ENCODE data around the gene EIF4E2.

Gene EIF4E2

DNA sequence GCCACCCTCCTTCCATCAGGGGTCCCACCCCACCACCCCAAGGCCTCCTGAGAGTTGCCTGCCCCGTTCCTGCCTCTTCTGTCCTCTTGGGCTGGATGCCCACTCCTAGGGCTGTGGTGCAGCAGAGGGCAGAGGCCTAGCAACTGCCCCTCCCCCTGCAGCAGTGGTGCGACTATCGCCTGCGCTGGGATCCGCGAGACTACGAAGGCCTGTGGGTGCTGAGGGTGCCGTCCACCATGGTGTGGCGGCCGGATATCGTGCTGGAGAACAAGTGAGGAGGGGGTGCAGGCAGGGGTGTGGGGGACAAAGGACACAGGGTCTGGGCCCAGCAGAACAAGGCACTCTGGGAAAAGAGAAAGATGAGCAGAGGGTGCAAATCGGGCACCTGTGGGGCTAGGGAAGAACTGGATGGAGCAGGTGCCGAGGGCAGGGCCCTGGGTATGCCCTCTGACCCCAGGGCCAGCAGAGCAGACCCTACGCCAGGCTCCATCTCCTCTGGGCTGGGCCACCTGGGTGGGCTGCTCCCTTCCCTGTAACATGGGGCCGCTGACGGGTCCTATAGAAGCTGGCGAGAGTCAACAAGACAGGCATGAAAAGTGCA, 9.9 kb upstream of the EIF4E2 start:
- Histone ChIP-seq H3K4me3 (ENCODE audit: low read depth, low read length) (no peak overlapping the region), H3K4me2 (ENCODE audit: low read length) (no peak overlapping the region), H3K23ac (ENCODE audit: low read length) (no peak overlapping the region), H3K36me3 (ENCODE audit: control insufficient read depth in 1 of 2, insufficient read depth in 2 of 2, low read length in 2 of 2) (no peaks in the 10 kb centered on the region), H3K9ac (ENCODE audit: low read length) (no peak overlapping the region), H4K91ac (ENCODE audit: low read depth, low read length) (no peak overlapping the region), H3K4me1 (ENCODE audit: control insufficient read depth in 1 of 2, insufficient read depth in 2 of 2, low read length in 2 of 2) (peaks cover 9 to 10% of the 10 kb centered on the region in 2 experiments), H2BK12ac (ENCODE audit: low read length) (no peak overlapping the region), H3K4ac (ENCODE audit: low read depth, low read length) (no peak overlapping the region), H3K27me3 (ENCODE audit: insufficient read depth, low read length) (no peaks in the 10 kb centered on the region), H2AK5ac (ENCODE audit: low read length) (no peak overlapping the region), H3K27ac (ENCODE audit: low read depth, low read length) (no peak overlapping the region), H3K79me2 (ENCODE audit: control insufficient read depth, insufficient read depth, low read length, poor library complexity) (no peaks in the 10 kb centered on the region), H4K12ac (ENCODE audit: low read depth, low read length) (no peak overlapping the region), H3K14ac (ENCODE audit: low read length) (no peak overlapping the region), H3K9me3 (ENCODE audit: insufficient read depth, low read depth, low read length) (peaks cover 6% of the 10 kb centered on the region), H3K18ac (ENCODE audit: low read length) (no peak overlapping the region), H2BK120ac (ENCODE audit: insufficient read depth, low read length, poor library complexity) (no peak overlapping the region), H3K79me1 (ENCODE audit: low read length) (no peaks in the 10 kb centered on the region), H4K8ac (ENCODE audit: low read depth, low read length) (no peak overlapping the region), H2AFZ (ENCODE audit: insufficient read depth, low read length, poor library complexity) (no peak overlapping the region), H2BK5ac (ENCODE audit: low read depth, low read length, poor library complexity) (no peak overlapping the region)
- no peak for DNase-seq
- no CpG with 5 or more reads among the region's 17 CpGs for WGBS (ENCODE audit: extremely low coverage, insufficient coverage, insufficient read length)

DNA sequence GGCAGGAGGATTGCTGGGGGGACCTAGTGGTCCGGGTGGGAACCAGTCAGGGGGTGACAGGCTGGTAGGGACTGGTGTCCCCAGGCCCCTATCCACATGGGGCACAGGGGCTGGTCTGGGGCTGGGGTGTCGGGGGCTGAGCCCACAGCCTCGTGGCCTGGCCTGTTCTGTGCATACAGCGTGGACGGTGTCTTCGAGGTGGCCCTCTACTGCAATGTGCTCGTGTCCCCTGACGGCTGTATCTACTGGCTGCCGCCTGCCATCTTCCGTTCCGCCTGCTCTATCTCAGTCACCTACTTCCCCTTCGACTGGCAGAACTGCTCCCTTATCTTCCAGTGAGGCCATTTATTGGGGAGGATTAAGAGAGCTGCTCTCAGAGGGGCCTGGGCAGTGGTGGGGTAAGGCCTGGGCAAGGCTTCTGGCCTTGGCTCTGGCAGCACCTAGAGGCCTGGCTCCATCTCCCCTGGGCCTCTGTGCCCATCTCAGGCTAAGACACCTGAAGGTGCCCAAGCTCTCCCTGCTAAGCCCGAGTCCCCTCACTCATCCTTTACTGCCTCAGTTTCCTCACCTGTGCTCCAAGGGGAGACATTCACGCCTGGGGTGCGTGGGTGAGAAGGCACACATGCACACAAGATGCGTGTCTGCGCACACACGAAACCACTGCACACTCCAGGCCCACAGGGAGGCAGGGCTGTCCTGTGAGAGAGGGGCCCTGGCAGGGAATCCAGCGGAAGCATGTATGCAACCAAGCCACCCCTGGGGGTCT, 9.1 kb upstream of the EIF4E2 start:
- Histone ChIP-seq H3K14ac (ENCODE audit: low read length) (no peak overlapping the region), H4K91ac (ENCODE audit: low read depth, low read length) (no peak overlapping the region), H2BK5ac (ENCODE audit: low read depth, low read length, poor library complexity) (no peak overlapping the region), H3K9me3 (ENCODE audit: insufficient read depth, low read depth, low read length) (peaks cover 3% of the 10 kb centered on the region), H2AFZ (ENCODE audit: insufficient read depth, low read length, poor library complexity) (no peak overlapping the region), H3K36me3 (ENCODE audit: control insufficient read depth in 1 of 2, insufficient read depth in 2 of 2, low read length in 2 of 2) (no peaks in the 10 kb centered on the region), H3K4me3 (ENCODE audit: low read depth, low read length) (peak overlapping the region; percentile 51), H3K79me2 (ENCODE audit: control insufficient read depth, insufficient read depth, low read length, poor library complexity) (no peaks in the 10 kb centered on the region), H2BK12ac (ENCODE audit: low read length) (no peak overlapping the region), H2BK120ac (ENCODE audit: insufficient read depth, low read length, poor library complexity) (no peak overlapping the region), H4K12ac (ENCODE audit: low read depth, low read length) (no peak overlapping the region), H4K8ac (ENCODE audit: low read depth, low read length) (no peak overlapping the region), H2AK5ac (ENCODE audit: low read length) (no peak overlapping the region), H3K79me1 (ENCODE audit: low read length) (no peaks in the 10 kb centered on the region), H3K23ac (ENCODE audit: low read length) (no peak overlapping the region), H3K27me3 (ENCODE audit: insufficient read depth, low read length) (no peaks in the 10 kb centered on the region), H3K4me2 (ENCODE audit: low read length) (no peak overlapping the region), H3K4me1 (ENCODE audit: control insufficient read depth in 1 of 2, insufficient read depth in 2 of 2, low read length in 2 of 2) (peaks cover 9 to 10% of the 10 kb centered on the region in 2 experiments), H3K9ac (ENCODE audit: low read length) (no peak overlapping the region), H3K4ac (ENCODE audit: low read depth, low read length) (no peak overlapping the region), H3K27ac (ENCODE audit: low read depth, low read length) (no peak overlapping the region), H3K18ac (ENCODE audit: low read length) (no peak overlapping the region)
- no CpG with 5 or more reads among the region's 19 CpGs for WGBS (ENCODE audit: extremely low coverage, insufficient coverage, insufficient read length)
- DNase-seq = no peak

DNA sequence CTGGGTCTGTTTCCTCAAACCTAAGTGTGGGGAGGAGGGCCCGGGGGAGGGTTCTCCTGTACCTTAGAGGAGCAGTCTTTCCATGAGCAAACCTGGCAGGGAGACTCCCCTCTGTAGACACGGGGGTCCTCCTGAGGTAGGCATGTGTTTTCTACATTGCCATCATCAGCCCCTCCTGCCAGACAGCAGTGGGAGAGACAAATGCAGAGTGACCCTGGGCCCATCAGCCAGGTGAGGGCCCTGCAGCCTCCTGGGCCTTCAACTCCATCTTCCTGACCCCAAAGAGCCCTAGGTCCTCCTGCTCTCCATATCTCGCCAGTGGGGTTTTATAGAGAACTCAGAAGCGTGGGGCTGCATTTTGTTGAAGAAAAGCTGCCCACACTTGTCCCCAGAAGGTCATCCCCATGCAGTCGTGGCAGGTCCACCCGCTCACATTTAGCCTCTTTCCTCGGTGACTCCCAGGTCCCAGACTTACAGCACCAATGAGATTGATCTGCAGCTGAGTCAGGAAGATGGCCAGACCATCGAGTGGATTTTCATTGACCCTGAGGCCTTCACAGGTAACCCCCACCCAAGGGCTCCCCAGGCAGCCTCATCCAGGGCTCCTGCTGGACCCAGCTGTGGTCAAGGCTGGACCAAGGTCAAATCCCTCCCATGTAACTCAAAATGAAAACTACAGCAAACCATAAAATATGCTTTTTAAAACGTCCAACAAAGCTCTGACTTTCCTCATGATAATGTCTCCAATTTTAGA, 8.4 kb upstream of the EIF4E2 start:
- no peak for DNase-seq
- Histone ChIP-seq H3K27ac (ENCODE audit: low read depth, low read length) (no peak overlapping the region), H3K27me3 (ENCODE audit: insufficient read depth, low read length) (no peaks in the 10 kb centered on the region), H3K36me3 (ENCODE audit: control insufficient read depth in 1 of 2, insufficient read depth in 2 of 2, low read length in 2 of 2) (no peaks in the 10 kb centered on the region), H3K79me1 (ENCODE audit: low read length) (no peaks in the 10 kb centered on the region), H2BK120ac (ENCODE audit: insufficient read depth, low read length, poor library complexity) (no peak overlapping the region), H3K9me3 (ENCODE audit: insufficient read depth, low read depth, low read length) (peaks cover 3% of the 10 kb centered on the region), H3K4me3 (ENCODE audit: low read depth, low read length) (no peak overlapping the region), H3K14ac (ENCODE audit: low read length) (no peak overlapping the region), H3K4me2 (ENCODE audit: low read length) (no peak overlapping the region), H3K23ac (ENCODE audit: low read length) (no peak overlapping the region), H3K18ac (ENCODE audit: low read length) (no peak overlapping the region), H4K91ac (ENCODE audit: low read depth, low read length) (no peak overlapping the region), H3K4me1 (ENCODE audit: control insufficient read depth in 1 of 2, insufficient read depth in 2 of 2, low read length in 2 of 2) (peaks cover 9 to 10% of the 10 kb centered on the region in 2 experiments), H2BK12ac (ENCODE audit: low read length) (no peak overlapping the region), H2BK5ac (ENCODE audit: low read depth, low read length, poor library complexity) (no peak overlapping the region), H2AFZ (ENCODE audit: insufficient read depth, low read length, poor library complexity) (no peak overlapping the region), H4K8ac (ENCODE audit: low read depth, low read length) (no peak overlapping the region), H3K79me2 (ENCODE audit: control insufficient read depth, insufficient read depth, low read length, poor library complexity) (no peaks in the 10 kb centered on the region), H4K12ac (ENCODE audit: low read depth, low read length) (no peak overlapping the region), H2AK5ac (ENCODE audit: low read length) (no peak overlapping the region), H3K9ac (ENCODE audit: low read length) (no peak overlapping the region), H3K4ac (ENCODE audit: low read depth, low read length) (no peak overlapping the region)
- no CpG with 5 or more reads among the region's 9 CpGs for WGBS (ENCODE audit: extremely low coverage, insufficient coverage, insufficient read length)

DNA sequence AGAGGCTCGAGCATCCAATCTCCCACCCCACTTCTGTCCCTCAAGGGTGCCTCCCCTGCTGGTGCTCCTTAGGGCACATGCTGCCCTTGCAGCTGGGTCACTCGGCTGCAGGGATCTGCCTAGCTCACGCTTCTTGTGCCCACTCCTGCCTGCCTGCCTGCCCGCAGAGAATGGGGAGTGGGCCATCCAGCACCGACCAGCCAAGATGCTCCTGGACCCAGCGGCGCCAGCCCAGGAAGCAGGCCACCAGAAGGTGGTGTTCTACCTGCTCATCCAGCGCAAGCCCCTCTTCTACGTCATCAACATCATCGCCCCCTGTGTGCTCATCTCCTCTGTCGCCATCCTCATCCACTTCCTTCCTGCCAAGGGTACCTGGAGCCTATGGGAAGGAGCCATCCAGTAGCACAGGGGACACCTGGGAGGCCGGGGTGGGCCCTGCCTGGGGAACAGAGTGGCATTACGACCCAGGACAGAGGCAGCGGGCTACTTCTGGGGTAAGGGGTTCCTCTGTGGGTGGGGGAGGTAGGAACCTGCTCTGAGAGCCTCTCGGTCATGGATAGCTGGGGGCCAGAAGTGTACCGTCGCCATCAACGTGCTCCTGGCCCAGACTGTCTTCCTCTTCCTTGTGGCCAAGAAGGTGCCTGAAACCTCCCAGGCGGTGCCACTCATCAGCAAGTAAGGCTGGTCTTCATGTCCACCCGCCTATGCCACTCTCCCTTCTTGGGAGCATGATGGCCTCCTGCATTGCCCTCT, 7.6 kb upstream of the EIF4E2 start:
- Histone ChIP-seq H3K9me3 (ENCODE audit: insufficient read depth, low read depth, low read length) (peaks cover 3% of the 10 kb centered on the region), H3K79me1 (ENCODE audit: low read length) (no peaks in the 10 kb centered on the region), H3K27me3 (ENCODE audit: insufficient read depth, low read length) (no peaks in the 10 kb centered on the region), H4K12ac (ENCODE audit: low read depth, low read length) (no peak overlapping the region), H3K23ac (ENCODE audit: low read length) (no peak overlapping the region), H3K4me3 (ENCODE audit: low read depth, low read length) (no peak overlapping the region), H2AK5ac (ENCODE audit: low read length) (no peak overlapping the region), H3K79me2 (ENCODE audit: control insufficient read depth, insufficient read depth, low read length, poor library complexity) (no peaks in the 10 kb centered on the region), H2BK12ac (ENCODE audit: low read length) (no peak overlapping the region), H3K18ac (ENCODE audit: low read length) (no peak overlapping the region), H3K27ac (ENCODE audit: low read depth, low read length) (no peak overlapping the region), H3K14ac (ENCODE audit: low read length) (no peak overlapping the region), H4K8ac (ENCODE audit: low read depth, low read length) (no peak overlapping the region), H3K9ac (ENCODE audit: low read length) (no peak overlapping the region), H3K4ac (ENCODE audit: low read depth, low read length) (no peak overlapping the region), H3K4me2 (ENCODE audit: low read length) (no peak overlapping the region), H3K36me3 (ENCODE audit: control insufficient read depth in 1 of 2, insufficient read depth in 2 of 2, low read length in 2 of 2) (no peaks in the 10 kb centered on the region), H2AFZ (ENCODE audit: insufficient read depth, low read length, poor library complexity) (no peak overlapping the region), H3K4me1 (ENCODE audit: control insufficient read depth in 1 of 2, insufficient read depth in 2 of 2, low read length in 2 of 2) (peaks cover 9 to 10% of the 10 kb centered on the region in 2 experiments), H4K91ac (ENCODE audit: low read depth, low read length) (no peak overlapping the region), H2BK120ac (ENCODE audit: insufficient read depth, low read length, poor library complexity) (no peak overlapping the region), H2BK5ac (ENCODE audit: low read depth, low read length, poor library complexity) (no peak overlapping the region)
- DNase-seq = no peak
- WGBS (ENCODE audit: extremely low coverage, insufficient coverage, insufficient read length) = no CpG with 5 or more reads among the region's 20 CpGs
